Glomerular visceral epithelial cell (primary cell): ENCODE measurements around the gene KRT4.

Experiments
- DNase-seq: peaks from one replicate; pipeline ENCODE4 v3.0.0-alpha.2; 2016; ENCODE audit errors: extremely low spot score

Gene KRT4

GRCh38 chr12:52836491-52837412 lies 22.8 kb upstream of the KRT4 start:
- DNase-seq: no peak

GRCh38 chr12:52836042-52836466 lies 22.1 kb upstream of the KRT4 start:
- DNase-seq: peak; percentile 71

- no peak for DNase-seq
These were observed 21.5 kb upstream of the KRT4 start for GRCh38 chr12:52835271-52836041.

GRCh38 chr12:52834727-52835001 lies 20.7 kb upstream of the KRT4 start:
- DNase-seq: no peak

- DNase-seq: no peak
These were observed 20.2 kb upstream of the KRT4 start, which contains the start of gene KRT79 for GRCh38 chr12:52833922-52834726. Gene KRT79 (minus strand): TSS chr12:52834311. CDS start chr12:52834260, 51 bp downstream.

- DNase-seq: no peak
These were observed 19.3 kb upstream of the KRT4 start for GRCh38 chr12:52832985-52833905.

- DNase-seq: no peak
These were observed 18.5 kb upstream of the KRT4 start for GRCh38 chr12:52832451-52832850.

GRCh38 chr12:52831251-52831650 lies 17.3 kb upstream of the KRT4 start:
- DNase-seq: no peak

- DNase-seq: no peak
These were observed 16.3 kb upstream of the KRT4 start for GRCh38 chr12:52829986-52830770.

GRCh38 chr12:52828591-52829021 lies 14.7 kb upstream of the KRT4 start:
- no peak for DNase-seq

GRCh38 chr12:52828156-52828555 lies 14.2 kb upstream of the KRT4 start:
- DNase-seq: peak; percentile 47

GRCh38 chr12:52827499-52828090 lies 13.7 kb upstream of the KRT4 start:
- no peak for DNase-seq

GRCh38 chr12:52826611-52827498 lies 12.9 kb upstream of the KRT4 start:
- DNase-seq: no peak

GRCh38 chr12:52825961-52826360 lies 12.0 kb upstream of the KRT4 start:
- DNase-seq: no peak

GRCh38 chr12:52824741-52825410 lies 11.0 kb upstream of the KRT4 start:
- DNase-seq: no peak

GRCh38 chr12:52823761-52824450 lies 10.0 kb upstream of the KRT4 start:
- no peak for DNase-seq

- no peak for DNase-seq
These were observed 9.0 kb upstream of the KRT4 start for GRCh38 chr12:52822771-52823510.
